Upper lobe of right lung (tissue), 1 donor: ENCODE data around the gene PIGX. TPM values are rescaled to one million over a fixed set of nuclear protein-coding genes. Genes with fewer than 3 reads are reported as not detected.

Experiments
- ATAC-seq: fragments of 200-7000 bp; cut with Tn5 transposase; one replicate; pipeline ENCODE4 v1.9.1; 2020; ENCODE audit warnings: mild to moderate bottlenecking, moderate library complexity
- DNase-seq: peaks from one replicate; pipeline ENCODE4 v3.0.0-alpha.2; 2020
- H3K27ac ChIP-seq: fragments of 200-600 bp; one replicate; pipeline ENCODE4 v1.8.0; 2022
- H3K27me3 ChIP-seq: fragments of 200-600 bp; one replicate; pipeline ENCODE4 v1.8.0; 2022; ENCODE audit warnings: mild to moderate bottlenecking
- H3K36me3 ChIP-seq: fragments of 200-600 bp; one replicate; pipeline ENCODE4 v1.8.0; 2022
- H3K4me1 ChIP-seq: fragments of 200-600 bp; one replicate; pipeline ENCODE4 v1.8.0; 2022
- H3K4me3 ChIP-seq: fragments of 200-600 bp; one replicate; pipeline ENCODE4 v1.8.0; 2022; ENCODE audit warnings: mild to moderate bottlenecking
- H3K9me3 ChIP-seq: fragments of 200-600 bp; one replicate; pipeline ENCODE4 v1.8.0; 2022
- intact Hi-C: fragments of 100-400 bp; cut with DNase I; formaldehyde crosslinking; loops from one replicate; pipeline ENCODE4 v1.11.0; 2022
- total RNA-seq: library from RNA; stranded (reverse); fragmentation: NEBNext Ultra II Directional; extraction: Animal tissue kit (Norgen Biotek cat#: 25700); gene quantifications from one replicate; pipeline ENCODE4 v1.2.1, GENCODE V29; 2021
- TF ChIP-seq, protein P1 (sequence below): fragments of 200-600 bp; IDR thresholded peaks from one replicate; pipeline ENCODE4 v1.8.0; 2022; ENCODE audit warnings: antibody characterized with exemption
- donor health status: DM: no; HTN: yes; CAD: no; lungs with severe emphysema.

Gene PIGX
- total RNA-seq, 1 donor from 2014 or later: 17.4 TPM

DNA sequence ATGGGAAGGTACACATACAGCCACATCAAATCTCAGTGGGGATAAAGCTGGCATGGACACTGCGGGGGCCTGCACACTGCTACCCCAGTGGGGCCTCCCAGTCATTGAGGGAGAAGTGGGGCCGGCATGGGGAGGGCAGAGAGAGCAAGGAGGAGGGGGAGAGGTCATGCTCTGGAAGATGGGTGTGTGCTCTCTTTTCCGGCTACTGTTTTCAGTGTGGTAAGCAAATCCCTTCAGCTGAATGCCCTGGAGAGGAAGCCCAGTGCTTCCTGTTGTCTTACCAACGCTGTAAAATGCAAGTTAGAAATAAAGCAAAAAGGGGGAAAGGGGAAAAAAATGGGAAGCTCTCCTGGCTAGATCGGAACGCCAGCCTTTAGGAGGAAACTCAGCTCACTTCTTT, 41.8 kb upstream of the PIGX start:
- TF ChIP-seq, protein P1, sequence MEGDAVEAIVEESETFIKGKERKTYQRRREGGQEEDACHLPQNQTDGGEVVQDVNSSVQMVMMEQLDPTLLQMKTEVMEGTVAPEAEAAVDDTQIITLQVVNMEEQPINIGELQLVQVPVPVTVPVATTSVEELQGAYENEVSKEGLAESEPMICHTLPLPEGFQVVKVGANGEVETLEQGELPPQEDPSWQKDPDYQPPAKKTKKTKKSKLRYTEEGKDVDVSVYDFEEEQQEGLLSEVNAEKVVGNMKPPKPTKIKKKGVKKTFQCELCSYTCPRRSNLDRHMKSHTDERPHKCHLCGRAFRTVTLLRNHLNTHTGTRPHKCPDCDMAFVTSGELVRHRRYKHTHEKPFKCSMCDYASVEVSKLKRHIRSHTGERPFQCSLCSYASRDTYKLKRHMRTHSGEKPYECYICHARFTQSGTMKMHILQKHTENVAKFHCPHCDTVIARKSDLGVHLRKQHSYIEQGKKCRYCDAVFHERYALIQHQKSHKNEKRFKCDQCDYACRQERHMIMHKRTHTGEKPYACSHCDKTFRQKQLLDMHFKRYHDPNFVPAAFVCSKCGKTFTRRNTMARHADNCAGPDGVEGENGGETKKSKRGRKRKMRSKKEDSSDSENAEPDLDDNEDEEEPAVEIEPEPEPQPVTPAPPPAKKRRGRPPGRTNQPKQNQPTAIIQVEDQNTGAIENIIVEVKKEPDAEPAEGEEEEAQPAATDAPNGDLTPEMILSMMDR: no peak
- Histone ChIP-seq H3K4me3 (no peak overlapping the region), H3K36me3 (no peaks in the 10 kb centered on the region), H3K27ac (peak overlapping the region; percentile 47), H3K27me3 (no peaks in the 10 kb centered on the region), H3K4me1 (peaks cover 9% of the 10 kb centered on the region), H3K9me3 (no peaks in the 10 kb centered on the region)
- DNase-seq (no peak), ATAC-seq (peak; percentile 91)
- intact Hi-C loops: no loop called here

- Histone ChIP-seq H3K9me3 (no peaks in the 10 kb centered on the region), H3K27ac (no peak overlapping the region), H3K27me3 (no peaks in the 10 kb centered on the region), H3K4me3 (no peak overlapping the region), H3K4me1 (peaks cover 18% of the 10 kb centered on the region), H3K36me3 (no peaks in the 10 kb centered on the region)
- intact Hi-C loops: no loop called here
- ATAC-seq: no peak
- no peak for DNase-seq
- TF ChIP-seq, protein P1: no peak
Observed at GRCh38 chr3:196673632-196674031, 38.5 kb upstream of the PIGX start.

DNA sequence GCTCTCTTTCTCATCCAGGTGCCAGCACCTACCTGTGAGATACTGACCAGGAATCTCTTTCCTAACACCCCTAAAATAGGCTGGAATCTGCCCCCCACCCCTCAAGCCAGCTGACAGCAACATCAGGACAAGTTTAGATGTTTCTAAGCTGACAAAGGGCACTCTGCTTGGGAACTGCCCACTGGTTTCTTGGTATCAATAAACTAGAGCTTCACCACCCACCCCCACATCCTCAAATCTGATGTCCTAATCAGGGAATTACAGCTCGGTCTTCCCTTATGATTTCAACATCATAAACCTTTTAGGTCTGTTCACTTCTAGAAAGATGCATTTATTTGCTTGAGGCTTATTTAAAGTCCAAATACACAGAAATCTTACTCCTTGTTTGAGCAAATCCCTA, 34.8 kb upstream of the PIGX start:
- intact Hi-C loops: no loop called here
- H3K4me1 ChIP-seq: peaks cover 8% of the 10 kb centered on the region
- H3K36me3 ChIP-seq: no peaks in the 10 kb centered on the region
- H3K27ac ChIP-seq: no peak overlapping the region
- H3K4me3 ChIP-seq: no peak overlapping the region
- no peaks in the 10 kb centered on the region for H3K27me3 ChIP-seq
- ATAC-seq (peak; percentile 53), DNase-seq (no peak)
- no peaks in the 10 kb centered on the region for H3K9me3 ChIP-seq
- TF ChIP-seq, protein P1: no peak

GRCh38 chr3:196677931-196678330, 34.2 kb upstream of the PIGX start:
- H3K27ac ChIP-seq: no peak overlapping the region
- TF ChIP-seq, protein P1: no peak
- peaks cover 8% of the 10 kb centered on the region for H3K4me1 ChIP-seq
- ATAC-seq (no peak), DNase-seq (no peak)
- intact Hi-C loops: no loop called here
- H3K4me3 ChIP-seq: no peak overlapping the region
- no peaks in the 10 kb centered on the region for H3K36me3 ChIP-seq
- H3K27me3 ChIP-seq: no peaks in the 10 kb centered on the region
- H3K9me3 ChIP-seq: no peaks in the 10 kb centered on the region

DNA sequence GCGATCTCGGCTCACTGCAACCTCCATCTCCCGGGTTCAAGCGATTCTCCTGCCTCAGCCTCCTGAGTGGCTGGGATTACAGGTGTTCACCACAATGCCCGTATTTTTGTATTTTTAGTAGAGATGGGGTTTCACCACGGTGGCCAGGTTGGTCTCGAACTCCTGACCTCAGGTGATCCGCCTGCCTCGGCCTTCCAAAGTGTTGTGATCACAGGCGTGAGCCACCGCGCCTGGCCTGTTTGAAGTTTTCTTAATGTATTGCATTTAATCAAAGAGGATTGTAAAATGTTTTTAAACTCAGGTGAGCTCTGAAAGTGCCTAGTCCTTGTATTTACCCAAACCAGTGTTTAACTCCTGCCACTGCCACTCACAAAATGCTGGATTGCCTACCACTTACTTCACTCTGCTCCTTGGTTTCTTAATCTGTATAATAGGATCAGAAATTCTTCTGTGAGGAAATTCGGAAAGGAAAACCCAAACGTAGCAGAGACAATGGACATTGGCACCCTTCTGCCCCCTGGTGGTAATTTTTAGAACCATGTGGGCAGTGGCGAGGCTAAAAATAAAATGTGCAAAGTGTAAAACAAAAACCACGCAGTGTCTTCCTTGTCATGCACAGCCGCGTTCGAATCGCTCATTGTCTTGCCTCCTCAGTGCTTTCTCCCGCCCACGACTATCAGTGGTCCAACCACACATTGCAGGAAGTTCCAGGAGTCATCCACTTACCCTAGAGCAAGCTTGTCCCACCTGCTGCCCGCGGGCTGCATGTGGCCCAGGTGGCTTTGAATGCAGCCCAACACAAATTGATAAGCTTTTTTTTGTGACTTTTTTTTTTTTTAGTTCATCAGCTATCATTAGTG, 27.4 kb upstream of the PIGX start:
- peak; percentile 89 for ATAC-seq

More for the DNA sequence above, 27.4 kb upstream of the PIGX start:
- DNase-seq: peak; percentile 68
- Histone ChIP-seq H3K9me3 (no peaks in the 10 kb centered on the region), H3K36me3 (no peaks in the 10 kb centered on the region), H3K27ac (peak overlapping the region; percentile 58), H3K27me3 (no peaks in the 10 kb centered on the region), H3K4me1 (peaks cover 7% of the 10 kb centered on the region), H3K4me3 (no peak overlapping the region)
- intact Hi-C loops: no loop called here
- TF ChIP-seq, protein P1: peak; percentile 93
